GM18867 (cell line): ENCODE data around the gene WIZ.

Experiments used
- ATAC-seq: cut with Tn5 transposase; IDR thresholded peaks from one replicate; pipeline ENCODE4 v1.9.1; 2021; ENCODE audit warnings: mild to moderate bottlenecking, moderate library complexity; ENCODE audit not compliant: unreplicated experiment

Gene WIZ

GRCh38 chr19:15445807-15446376 is 3.9 kb downstream of the WIZ start:
- ATAC-seq, result no peak

DNA sequence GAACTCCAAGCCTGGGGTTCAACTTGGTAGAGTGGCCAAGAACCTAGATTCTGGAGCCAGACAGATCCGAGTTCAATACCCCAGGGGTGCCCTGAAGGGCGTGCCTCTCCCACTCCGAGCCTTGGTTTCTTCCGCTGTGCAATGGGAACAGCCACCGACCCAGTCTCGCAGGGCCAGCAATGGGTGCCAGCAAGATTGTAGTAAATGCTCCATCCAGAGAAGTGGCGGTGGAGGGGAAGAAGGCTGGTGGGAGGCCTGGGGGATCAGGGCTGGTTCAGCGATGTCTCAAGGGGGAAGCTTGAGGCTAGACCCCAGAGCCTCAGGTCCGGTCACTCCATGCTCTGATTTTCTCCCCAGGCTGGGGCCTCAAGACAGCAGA is 4.5 kb downstream of the WIZ start:
- ATAC-seq, result no peak

DNA sequence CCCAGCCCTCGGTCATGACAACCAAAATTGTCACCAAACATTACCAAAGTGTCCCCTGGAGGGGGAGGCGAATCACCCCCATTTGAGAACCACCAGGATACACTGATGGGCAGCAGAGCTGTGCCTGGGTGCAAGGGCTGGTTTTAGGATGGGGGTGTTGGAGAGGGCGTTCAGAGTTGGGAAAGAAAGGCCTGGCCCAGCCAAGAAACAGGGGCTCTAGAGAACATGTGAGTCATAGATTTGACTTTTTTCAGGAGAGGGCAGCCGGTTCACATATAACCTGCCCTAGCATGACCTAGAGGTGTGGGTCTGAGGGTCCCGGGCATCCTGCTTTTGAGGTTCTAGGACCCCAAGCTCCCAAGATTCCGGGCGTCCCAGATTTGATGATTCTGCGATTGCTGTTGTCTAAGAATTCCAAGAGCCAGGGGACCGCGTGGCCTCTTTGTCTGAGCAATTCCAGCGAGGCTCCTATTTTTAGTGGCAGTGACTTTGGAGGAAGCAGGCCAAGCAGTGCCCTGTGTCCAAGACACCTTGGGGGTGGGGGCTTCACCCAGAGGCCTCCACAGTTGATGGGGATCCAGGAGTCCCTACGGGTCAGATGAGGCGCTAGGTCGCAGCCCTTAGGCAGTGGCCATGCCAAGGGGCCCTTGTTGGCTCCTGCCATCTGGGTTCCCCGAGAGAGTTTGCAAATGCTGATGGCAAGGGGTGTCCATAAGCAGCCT is 5.1 kb downstream of the WIZ start:
- no peak for ATAC-seq

DNA sequence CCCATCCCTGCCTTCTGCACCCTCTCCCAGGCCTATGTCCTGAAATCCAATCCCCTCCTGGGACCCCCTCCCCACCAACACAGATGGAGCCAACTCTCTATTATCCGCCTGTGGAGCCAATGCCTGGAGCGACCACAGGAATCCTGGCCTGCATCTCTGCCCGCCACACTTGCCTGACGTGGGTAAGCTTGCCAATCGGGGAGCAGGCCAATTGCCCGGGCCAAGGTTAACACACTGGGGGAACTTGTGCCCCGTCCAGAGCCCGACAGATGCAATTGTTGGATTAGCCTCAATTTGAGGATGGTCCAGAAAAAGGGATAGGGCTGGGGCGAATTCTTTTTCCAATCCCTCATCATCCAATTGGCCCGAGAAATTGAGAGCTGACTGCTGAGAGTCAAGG is 5.9 kb downstream of the WIZ start:
- no peak for ATAC-seq

DNA sequence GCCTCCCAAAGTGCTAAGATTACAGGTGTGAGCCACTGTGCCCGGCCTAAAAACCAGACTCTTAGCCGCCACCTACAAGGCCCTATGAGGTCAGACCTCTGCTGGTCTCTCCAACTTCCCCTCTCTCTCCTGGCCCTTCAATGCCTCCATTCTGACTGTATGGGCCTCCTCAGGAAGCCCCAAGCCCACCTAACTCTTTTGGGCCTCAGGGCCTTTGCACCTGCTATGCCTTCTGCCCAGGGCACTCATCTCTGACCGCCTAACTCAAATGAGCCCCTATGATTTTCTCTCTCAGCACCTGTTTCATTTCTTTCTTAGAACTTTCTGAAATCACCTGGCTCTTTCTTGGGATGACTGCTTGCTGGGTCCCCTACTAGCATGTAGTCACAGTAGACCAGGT is 6.4 kb downstream of the WIZ start:
- ATAC-seq, result no peak

- no peak for ATAC-seq
These were observed 7.4 kb downstream of the WIZ start for GRCh38 chr19:15442142-15442920.

GRCh38 chr19:15441317-15441716 is 8.4 kb downstream of the WIZ start:
- ATAC-seq, result no peak

DNA sequence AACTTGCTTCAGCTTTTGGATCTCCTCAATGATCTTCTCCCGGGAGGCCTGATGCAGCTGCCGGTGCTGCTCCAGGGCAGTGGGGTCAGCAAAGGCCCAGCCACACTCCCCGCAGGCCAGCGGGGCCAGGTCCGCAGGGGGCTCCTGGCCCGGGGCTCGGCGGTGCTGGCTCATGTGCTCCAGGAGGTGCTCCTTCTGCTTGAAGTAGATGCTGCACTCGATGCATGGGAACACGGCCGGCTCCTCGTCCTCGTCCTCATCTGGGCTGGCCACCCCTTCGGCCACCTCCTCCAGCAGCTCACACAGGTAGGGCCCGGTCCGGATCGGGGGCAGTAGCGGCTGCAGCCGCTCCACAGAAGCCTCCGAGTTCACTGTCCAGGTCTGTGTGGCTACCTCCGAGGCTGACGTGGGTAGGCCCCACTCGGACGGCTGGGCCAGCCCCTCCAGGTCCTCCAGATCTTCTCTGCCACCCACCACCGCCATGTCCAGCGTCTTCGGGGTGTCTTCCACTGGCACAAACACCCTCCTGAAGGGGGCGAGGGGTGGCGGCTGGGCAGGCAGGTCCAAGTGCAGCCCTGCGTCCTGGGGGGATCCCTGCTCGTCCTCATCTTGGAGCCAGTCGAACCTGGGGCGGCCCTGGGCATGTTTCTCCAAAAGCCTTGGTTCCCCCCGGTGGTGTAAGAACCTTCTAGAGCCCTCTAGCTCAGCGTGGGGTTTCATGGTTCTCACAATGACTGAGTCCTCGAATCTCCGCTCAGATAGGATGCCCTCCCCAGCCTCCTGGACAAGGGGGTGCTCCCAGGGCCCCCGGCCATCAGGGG is 9.7 kb downstream of the WIZ start:
- ATAC-seq, result no peak

DNA sequence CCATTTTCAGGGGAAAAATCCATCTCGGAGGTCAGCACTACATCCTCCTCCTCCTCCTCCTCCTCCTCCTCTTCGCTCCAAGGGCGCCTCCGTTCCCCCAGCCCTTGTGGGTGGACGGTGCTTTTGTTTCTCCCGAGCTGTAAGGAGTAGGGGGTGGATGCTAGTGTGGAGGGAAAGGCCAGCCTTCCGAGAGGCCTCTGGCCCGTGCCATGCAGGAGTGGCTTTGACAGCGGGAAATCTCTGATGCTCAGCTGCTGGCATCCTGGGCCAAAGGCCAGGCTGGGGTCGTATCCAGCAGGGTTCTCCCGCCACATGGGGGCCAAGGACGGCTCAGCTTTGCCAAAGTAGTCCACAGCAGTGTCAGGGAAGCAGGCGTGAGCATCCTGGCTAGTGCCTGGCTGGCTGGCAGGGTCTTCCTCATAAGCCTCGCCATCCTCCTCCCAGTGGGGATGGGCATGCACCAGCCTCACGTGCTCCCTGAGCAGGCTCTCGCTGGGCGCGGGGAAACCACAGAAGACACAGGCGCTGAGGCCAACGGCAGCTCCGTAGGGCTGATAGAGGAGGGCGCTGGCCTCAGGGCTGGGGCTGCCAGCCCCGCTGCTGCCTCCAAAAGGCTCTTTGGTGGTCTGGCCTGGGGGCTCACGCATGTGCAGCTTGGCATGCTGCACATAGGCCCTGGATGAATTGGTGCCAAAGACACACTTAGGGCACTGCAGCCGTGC is 10.5 kb downstream of the WIZ start:
- no peak for ATAC-seq

DNA sequence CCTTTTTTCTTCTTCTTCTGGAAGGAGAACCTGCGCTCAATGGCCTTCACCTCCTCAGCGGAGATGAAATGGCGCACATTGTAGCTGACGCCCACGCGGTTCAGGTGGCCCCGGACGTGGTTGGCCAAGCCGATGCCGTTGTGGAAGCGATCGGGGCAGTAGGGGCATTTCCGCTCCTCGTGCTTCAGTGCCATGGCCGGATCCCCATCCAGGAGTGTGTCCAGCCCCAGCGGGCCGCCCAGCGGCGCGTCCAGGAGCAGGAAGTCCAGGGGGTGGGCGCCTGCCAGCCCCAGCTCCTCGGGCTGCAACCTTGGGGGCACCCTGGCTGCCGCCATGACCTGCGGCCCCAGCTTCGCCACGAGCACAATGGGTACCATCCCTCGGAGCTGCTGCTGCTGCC is 11.2 kb downstream of the WIZ start:
- ATAC-seq, result no peak

DNA sequence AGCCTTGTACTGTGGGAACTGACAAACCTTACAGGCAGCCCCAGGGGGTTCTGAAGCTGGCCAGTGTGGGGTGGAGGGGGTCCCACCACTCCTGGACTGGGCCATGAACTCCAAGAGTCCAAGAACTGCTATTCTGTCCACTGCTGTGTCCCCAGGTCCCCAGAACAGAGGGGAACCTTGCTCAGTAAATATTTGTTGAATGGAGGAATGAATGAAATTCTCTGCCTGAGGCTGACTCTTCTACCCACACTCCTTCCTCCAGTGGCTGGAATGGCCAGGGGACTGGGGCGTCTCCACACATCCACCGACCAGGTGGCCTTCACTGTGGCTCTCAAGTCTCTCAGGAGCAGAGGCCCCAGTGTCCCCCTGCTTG is 11.6 kb downstream of the WIZ start:
- no peak for ATAC-seq

GRCh38 chr19:15437355-15438123 is 12.2 kb downstream of the WIZ start:
- no peak for ATAC-seq

DNA sequence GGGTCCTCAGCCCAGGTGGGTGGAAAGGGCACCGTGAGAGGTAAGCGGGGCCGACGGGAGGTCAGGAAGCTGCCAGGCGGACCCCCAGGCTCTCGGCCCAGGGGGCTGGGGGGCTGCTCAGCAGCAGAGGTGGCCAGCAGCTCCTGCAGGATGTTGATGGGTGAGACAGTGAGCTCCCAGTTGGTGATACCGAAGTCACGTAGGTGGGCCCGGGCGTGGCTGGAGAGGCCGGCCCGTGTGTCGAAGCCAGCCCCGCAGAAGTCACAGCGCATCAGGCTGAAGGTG is 13.0 kb downstream of the WIZ start:
- no peak for ATAC-seq

- ATAC-seq, result no peak
These were observed 13.5 kb downstream of the WIZ start for GRCh38 chr19:15436012-15436825.

DNA sequence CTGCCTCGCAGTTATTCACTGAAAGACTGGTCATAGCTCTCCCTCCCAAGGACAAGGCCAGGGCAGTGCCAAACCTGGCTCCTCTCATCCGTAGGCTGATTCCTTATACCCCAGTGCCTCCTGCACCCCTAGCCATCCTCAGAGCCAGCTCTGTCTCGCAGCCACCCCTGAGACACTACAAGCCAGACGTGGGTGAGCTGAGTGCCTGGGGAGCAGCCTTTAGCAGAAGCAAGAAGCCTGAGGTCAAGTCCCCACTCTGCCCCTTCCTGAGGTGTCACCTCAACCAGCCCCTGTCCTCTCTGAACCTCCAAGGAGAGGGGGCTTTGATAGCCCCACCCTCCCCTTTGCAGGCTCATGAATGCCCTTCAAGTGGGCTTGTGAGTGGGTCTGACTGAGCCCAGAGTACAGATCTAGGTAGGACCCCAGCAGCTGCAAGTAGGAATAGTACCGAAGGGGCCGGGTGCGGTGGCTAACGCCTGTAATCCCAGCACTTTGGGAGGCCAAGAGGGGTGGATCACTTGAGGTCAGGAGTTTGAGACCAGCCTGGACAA is 16.2 kb downstream of the WIZ start:
- no peak for ATAC-seq

DNA sequence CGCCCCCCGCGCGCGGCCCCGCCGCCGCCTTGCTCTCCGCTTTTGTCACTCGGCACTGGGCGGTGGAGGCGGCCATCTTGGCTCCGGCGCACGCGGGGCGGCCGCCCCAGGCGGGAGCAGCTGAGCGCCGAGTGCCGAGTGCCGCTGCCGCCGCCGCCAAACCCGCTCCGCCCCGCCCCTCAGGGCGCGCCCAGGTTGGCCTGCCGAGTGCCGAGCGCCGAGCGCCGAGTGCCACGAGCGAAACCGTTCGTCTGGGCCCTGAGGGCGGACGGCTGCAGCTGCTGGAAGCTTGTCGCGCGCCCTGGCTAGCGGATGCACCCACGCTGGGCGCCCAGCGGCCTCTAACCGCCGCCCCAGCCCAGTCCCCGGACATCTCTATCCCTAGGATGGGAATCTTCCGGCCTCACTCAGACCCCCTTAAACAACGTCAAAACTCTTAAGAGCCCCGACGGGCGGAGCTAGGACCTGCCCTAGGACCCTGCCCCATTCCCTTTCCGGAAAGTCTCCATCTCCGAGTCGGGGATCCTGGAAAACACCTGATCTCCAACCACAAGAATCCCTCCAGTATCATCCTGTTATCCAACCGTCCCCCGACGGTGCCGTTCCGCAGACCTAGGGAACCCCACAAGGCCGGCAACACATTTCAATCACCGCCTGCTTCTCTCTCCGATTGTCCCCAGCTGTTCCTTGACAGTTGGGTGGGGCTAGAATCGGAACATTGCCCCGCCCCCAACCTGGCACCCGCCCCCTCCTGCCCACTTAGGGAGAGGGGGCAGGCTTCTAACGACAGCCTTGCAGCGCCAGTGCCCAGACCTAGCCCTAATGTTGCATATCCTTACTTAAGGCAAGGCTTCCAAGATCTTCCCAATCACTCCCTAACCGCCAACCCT is 16.9 kb downstream of the WIZ start:
- peak; percentile 72 for ATAC-seq

DNA sequence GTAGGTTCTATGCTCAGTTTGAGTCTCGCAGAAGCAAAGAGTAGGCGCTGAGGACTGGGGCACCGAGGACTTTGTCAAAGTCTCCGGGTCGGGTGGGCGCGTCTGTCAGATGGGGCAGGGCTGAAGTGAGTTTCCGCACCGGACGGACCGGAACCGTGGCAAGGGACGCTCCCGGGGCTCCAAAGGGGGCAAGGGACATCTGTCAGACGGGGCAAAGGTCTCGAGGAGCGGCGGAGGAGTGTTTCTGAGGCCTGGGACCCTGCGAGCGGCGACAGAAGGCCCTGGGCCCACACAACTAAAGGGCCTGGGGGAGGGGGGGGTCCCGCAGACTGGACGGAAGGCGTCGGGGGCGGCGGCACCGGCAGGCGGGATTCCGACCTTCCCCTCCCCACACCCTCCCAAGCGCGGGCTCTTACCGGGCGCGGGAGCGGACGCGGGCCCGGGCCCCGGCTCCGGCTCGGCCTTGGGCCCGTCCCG is 17.7 kb downstream of the WIZ start:
- peak; percentile 1 for ATAC-seq

GRCh38 chr19:15431396-15432017 is 18.2 kb downstream of the WIZ start:
- no peak for ATAC-seq
